SK-N-SH (cell line): ENCODE measurements around the gene POSTN. TPM values are rescaled to one million over a fixed set of nuclear protein-coding genes. Genes with fewer than 3 reads are reported as not detected.

Experiments
- CTCF ChIA-PET: fragments of 300-600, 350-600 bp; formaldehyde crosslinking; extraction: SDS; loops from one replicate; lab custom pipeline; 2021; lab: Yijun Ruan, JAX
- POLR2A ChIA-PET: fragments of 350-600 bp; sonication (Branson Sonifier 250); formaldehyde crosslinking; extraction: SDS; loops from one replicate; lab custom pipeline; 2020; ENCODE audit warnings: antibody characterized with exemption, inconsistent platforms; lab: Yijun Ruan, JAX
- DNase-seq: peaks from one replicate; pipeline ENCODE4 v3.0.0; 2012
- H2AFZ ChIP-seq: fragments of 200-600 bp; sonication (generic); 2 replicates; pipeline ENCODE4 v1.8.1; 2016; ENCODE audit warnings: antibody characterized with exemption, mild to moderate bottlenecking, low read depth
- H3F3A ChIP-seq: fragments of 200-600 bp; sonication (generic); replicated peaks from 2 replicates; pipeline ENCODE3; 2016; ENCODE audit warnings: antibody characterized with exemption, mild to moderate bottlenecking; ENCODE audit not compliant: insufficient read depth
- H3K27ac ChIP-seq, 2 experiments: fragments of 200-500 bp in 1 of 2; fragments of 200-600 bp in 1 of 2; sonication (Bioruptor generic) in 1 of 2; sonication (generic), shearing (Covaris generic) in 1 of 2; 2 replicates each; pipeline versions ENCODE4 v1.5.1 to v1.6.1; 2014 to 2016; ENCODE audit warnings: low read depth in 2 of 2, inconsistent platforms in 1 of 2, low read length in 1 of 2, mild to moderate bottlenecking in 1 of 2, mixed read lengths in 1 of 2
- H3K27me3 ChIP-seq: fragments of 200-600 bp; sonication (generic), shearing (Covaris generic); 2 replicates; pipeline ENCODE4 v1.6.1; 2016; ENCODE audit warnings: mixed run types; ENCODE audit not compliant: insufficient read depth
- H3K36me3 ChIP-seq, 2 experiments: fragments of 200-500 bp in 1 of 2; fragments of 200-600 bp in 1 of 2; sonication (Bioruptor generic) in 1 of 2; sonication (generic) in 1 of 2; replicated peaks in 1 of 2; 2 replicates each; pipeline versions ENCODE3 to v1.5.1; 2014 to 2016; ENCODE audit warnings: low read length in 1 of 2, mild to moderate bottlenecking in 1 of 2; ENCODE audit not compliant: insufficient read depth in 2 of 2, control insufficient read depth in 1 of 2
- H3K4me1 ChIP-seq, 2 experiments: fragments of 200-500 bp in 1 of 2; fragments of 200-600 bp in 1 of 2; sonication (Bioruptor generic) in 1 of 2; sonication (generic), shearing (Covaris generic) in 1 of 2; 2 replicates each; pipeline versions ENCODE4 v1.5.1 to v1.6.1; 2014 to 2016; ENCODE audit warnings: low read depth in 1 of 2, low read length in 1 of 2, mixed run types in 1 of 2; ENCODE audit not compliant: insufficient read depth in 2 of 2, control insufficient read depth in 1 of 2
- H3K4me2 ChIP-seq: fragments of 200-600 bp; sonication (generic), shearing (Covaris generic); 2 replicates; pipeline ENCODE4 v1.6.1; 2017; ENCODE audit warnings: mixed run types
- H3K4me3 ChIP-seq, 2 experiments: fragments of 200-500 bp in 1 of 2; fragments of 200-600 bp in 1 of 2; sonication (Bioruptor generic) in 1 of 2; sonication (generic), shearing (Covaris generic) in 1 of 2; 2 replicates each; pipeline versions ENCODE4 v1.5.1 to v1.8.1; 2014 to 2016; ENCODE audit warnings: low read depth in 2 of 2, inconsistent platforms in 1 of 2, low read length in 1 of 2, mild to moderate bottlenecking in 1 of 2, mixed read lengths in 1 of 2, moderate library complexity in 1 of 2
- H3K79me2 ChIP-seq: fragments of 200-600 bp; sonication (generic); 2 replicates; pipeline ENCODE4 v1.8.1; 2017; ENCODE audit warnings: mild to moderate bottlenecking; ENCODE audit not compliant: insufficient read depth
- H3K9ac ChIP-seq: fragments of 200-600 bp; sonication (generic); 2 replicates; pipeline ENCODE4 v1.6.1; 2017; ENCODE audit warnings: mixed run types
- H3K9me2 ChIP-seq: fragments of 200-600 bp; sonication (generic); 2 replicates; pipeline ENCODE4 v1.6.1; 2017; ENCODE audit warnings: mixed run types
- H3K9me3 ChIP-seq: fragments of 200-600 bp; sonication (generic); 2 replicates; pipeline ENCODE4 v1.6.1; 2017; ENCODE audit warnings: mixed run types, mild to moderate bottlenecking, moderate library complexity
- H4K20me1 ChIP-seq: fragments of 200-600 bp; sonication (generic); 2 replicates; pipeline ENCODE4 v1.6.1; 2017; ENCODE audit warnings: mild to moderate bottlenecking, mixed run types; ENCODE audit not compliant: insufficient read depth
- ELF1 ChIP-seq: IDR thresholded peaks from 2 replicates; pipeline ENCODE4 v1.4.0; 2012
- EZH2phosphoT487 ChIP-seq: fragments of 200-600 bp; sonication (generic); IDR thresholded peaks from 2 replicates; pipeline ENCODE4 v1.6.1; 2017; ENCODE audit warnings: low read depth, mixed run types, mild to moderate bottlenecking, antibody characterized with exemption, moderate library complexity, borderline replicate concordance
- GABPA ChIP-seq: IDR thresholded peaks from 2 replicates; pipeline ENCODE4 v1.4.0; 2012; ENCODE audit warnings: low read depth, mild to moderate bottlenecking
- GATA2 ChIP-seq: sonication (generic); formaldehyde crosslinking; IDR thresholded peaks from 2 replicates; pipeline ENCODE4 v1.5.0; 2020; ENCODE audit warnings: mild to moderate bottlenecking, missing genetic modification reagents
- IRF3 ChIP-seq: fragments of 150-350 bp; IDR thresholded peaks from 2 replicates; pipeline ENCODE4 v1.6.1; 2016; ENCODE audit warnings: mild to moderate bottlenecking, low read depth, low read length
- NRF1 ChIP-seq: IDR thresholded peaks from 2 replicates; pipeline ENCODE4 v1.6.1; 2012; ENCODE audit warnings: low read depth, mild to moderate bottlenecking, low read length
- RAD21 ChIP-seq: IDR thresholded peaks from 2 replicates; pipeline ENCODE4 v1.6.1; 2012; ENCODE audit warnings: mild to moderate bottlenecking, low read length
- RCOR1 ChIP-seq: fragments of 150-350 bp; IDR thresholded peaks from 2 replicates; pipeline ENCODE4 v1.6.1; 2017; ENCODE audit warnings: antibody characterized with exemption, low read length
- REST ChIP-seq: IDR thresholded peaks from 2 replicates; pipeline ENCODE4 v1.6.1; 2012; ENCODE audit warnings: mild to moderate bottlenecking, low read depth, low read length, moderate library complexity
- RXRA ChIP-seq: IDR thresholded peaks from 2 replicates; pipeline ENCODE4 v1.4.0; 2012; ENCODE audit warnings: low read depth, mild to moderate bottlenecking, borderline replicate concordance
- SIN3A ChIP-seq: IDR thresholded peaks from 2 replicates; pipeline ENCODE4 v1.6.1; 2012; ENCODE audit warnings: low read depth, mild to moderate bottlenecking, low read length, moderate library complexity, borderline replicate concordance
- SMC3 ChIP-seq: IDR thresholded peaks from 2 replicates; pipeline ENCODE4 v1.6.1; 2012; ENCODE audit warnings: low read depth, low read length, improper control_type of control experiment
- YY1 ChIP-seq: IDR thresholded peaks from 2 replicates; pipeline ENCODE4 v1.4.0; 2012; ENCODE audit warnings: low read depth, mild to moderate bottlenecking
- WGBS: methylation state at CpG from one replicate; pipeline ENCODE4 v1.1.6; 2017; ENCODE audit warnings: low lambda C conversion rate; 5-methylcytosine and 5-hydroxymethylcytosine counted together
- polyA plus RNA-seq, 3 experiments: library from polyadenylated mRNA; depleted of rRNA; stranded (reverse); fragments of >200 nt; gene quantifications; 2 replicates each; pipeline ENCODE4 v1.2.3, GENCODE V29; 2012
- TF ChIP-seq, protein P1 (sequence below): IDR thresholded peaks from 2 replicates; pipeline ENCODE4; 2012
- TF ChIP-seq, protein P2 (sequence below): fragments of 150-350 bp; IDR thresholded peaks from 2 replicates; pipeline ENCODE4 v1.6.1; 2017; ENCODE audit warnings: antibody characterized with exemption, low read length, low read depth, borderline replicate concordance

POSTN gene
- polyA plus RNA-seq, 1 of the 3 experiments (the other 2 are of a cell fraction) = 577 TPM

- Histone ChIP-seq H3F3A (peaks cover 10% of the 10 kb centered on the region), H4K20me1 (no peaks in the 10 kb centered on the region), H2AFZ (no peak overlapping the region), H3K4me3 (no peak overlapping the region), H3K4me1 (no peaks in the 10 kb centered on the region), H3K4me2 (no peak overlapping the region), H3K27ac (no peak overlapping the region), H3K9me2 (no peaks in the 10 kb centered on the region), H3K9ac (no peak overlapping the region), H3K9me3 (no peaks in the 10 kb centered on the region), H3K27me3 (no peaks in the 10 kb centered on the region; the same call in 1 of the 2 replicates), H3K36me3 (no peaks in the 10 kb centered on the region), H3K79me2 (no peaks in the 10 kb centered on the region)
- ChIA-PET POLR2A (no interaction called here), CTCF (interaction anchor here (0.6 to 0.8 kb wide), 2 partner anchors 10 to 1226 kb away, joined by 3 read pairs; no protein-coding TSS in a partner anchor)
- TF ChIP-seq SMC3 = no peak
- no peak for TF ChIP-seq GATA2 (CRISPR knock-in tag)
- no peak for TF ChIP-seq RCOR1
- no peak for TF ChIP-seq GABPA
- TF ChIP-seq, protein P1, sequence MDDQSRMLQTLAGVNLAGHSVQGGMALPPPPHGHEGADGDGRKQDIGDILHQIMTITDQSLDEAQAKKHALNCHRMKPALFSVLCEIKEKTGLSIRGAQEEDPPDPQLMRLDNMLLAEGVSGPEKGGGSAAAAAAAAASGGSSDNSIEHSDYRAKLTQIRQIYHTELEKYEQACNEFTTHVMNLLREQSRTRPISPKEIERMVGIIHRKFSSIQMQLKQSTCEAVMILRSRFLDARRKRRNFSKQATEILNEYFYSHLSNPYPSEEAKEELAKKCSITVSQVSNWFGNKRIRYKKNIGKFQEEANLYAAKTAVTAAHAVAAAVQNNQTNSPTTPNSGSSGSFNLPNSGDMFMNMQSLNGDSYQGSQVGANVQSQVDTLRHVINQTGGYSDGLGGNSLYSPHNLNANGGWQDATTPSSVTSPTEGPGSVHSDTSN = no peak
- TF ChIP-seq, protein P2, sequence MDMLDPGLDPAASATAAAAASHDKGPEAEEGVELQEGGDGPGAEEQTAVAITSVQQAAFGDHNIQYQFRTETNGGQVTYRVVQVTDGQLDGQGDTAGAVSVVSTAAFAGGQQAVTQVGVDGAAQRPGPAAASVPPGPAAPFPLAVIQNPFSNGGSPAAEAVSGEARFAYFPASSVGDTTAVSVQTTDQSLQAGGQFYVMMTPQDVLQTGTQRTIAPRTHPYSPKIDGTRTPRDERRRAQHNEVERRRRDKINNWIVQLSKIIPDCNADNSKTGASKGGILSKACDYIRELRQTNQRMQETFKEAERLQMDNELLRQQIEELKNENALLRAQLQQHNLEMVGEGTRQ = no peak
- TF ChIP-seq YY1 = no peak
- TF ChIP-seq SIN3A = no peak
- TF ChIP-seq RAD21 = no peak
- TF ChIP-seq RXRA = no peak
- TF ChIP-seq IRF3 = no peak
- no peak for TF ChIP-seq EZH2phosphoT487
- TF ChIP-seq REST = no peak
- no peak for TF ChIP-seq ELF1
- TF ChIP-seq NRF1 = no peak
- 10% methylated on average over 3 of the region's 3 CpGs for WGBS
- DNase-seq = no peak
Observed at GRCh38 chr13:37646531-37646930, 48.0 kb upstream of the POSTN start.
